Endometrial microvascular endothelial cells (primary cell): ENCODE measurements around the gene TEDC2. TPM values are rescaled to one million over a fixed set of nuclear protein-coding genes. Genes with fewer than 3 reads are reported as not detected.
"Not testable (repeated sequence)": the region's sequence is repeated elsewhere in the genome, so short reads cannot be mapped to it uniquely, and the experiment has no call there.

Experiments used
- in situ Hi-C: cut with HindIII; loops from 2 replicates; pipeline ENCODE4 v1.10.0; 2017; ENCODE audit warnings: low sequenced_read_pairs, low pct_unique_long_range_greater_than_20kb; ENCODE audit errors: inconsistent ontology term
- total RNA-seq: library from RNA; depleted of rRNA; stranded (reverse); fragments of >200 nt; gene quantifications from one replicate; pipeline ENCODE4 v1.2.3, GENCODE V29; 2015; ENCODE audit errors: inconsistent ontology term

Gene TEDC2
- total RNA-seq, 1 donor from 2014 or later, result 10.1 TPM

- in situ Hi-C loops, result no loop called here
These were observed 13.6 kb downstream of the TEDC2 start for GRCh38 chr16:2473446-2473926.

DNA sequence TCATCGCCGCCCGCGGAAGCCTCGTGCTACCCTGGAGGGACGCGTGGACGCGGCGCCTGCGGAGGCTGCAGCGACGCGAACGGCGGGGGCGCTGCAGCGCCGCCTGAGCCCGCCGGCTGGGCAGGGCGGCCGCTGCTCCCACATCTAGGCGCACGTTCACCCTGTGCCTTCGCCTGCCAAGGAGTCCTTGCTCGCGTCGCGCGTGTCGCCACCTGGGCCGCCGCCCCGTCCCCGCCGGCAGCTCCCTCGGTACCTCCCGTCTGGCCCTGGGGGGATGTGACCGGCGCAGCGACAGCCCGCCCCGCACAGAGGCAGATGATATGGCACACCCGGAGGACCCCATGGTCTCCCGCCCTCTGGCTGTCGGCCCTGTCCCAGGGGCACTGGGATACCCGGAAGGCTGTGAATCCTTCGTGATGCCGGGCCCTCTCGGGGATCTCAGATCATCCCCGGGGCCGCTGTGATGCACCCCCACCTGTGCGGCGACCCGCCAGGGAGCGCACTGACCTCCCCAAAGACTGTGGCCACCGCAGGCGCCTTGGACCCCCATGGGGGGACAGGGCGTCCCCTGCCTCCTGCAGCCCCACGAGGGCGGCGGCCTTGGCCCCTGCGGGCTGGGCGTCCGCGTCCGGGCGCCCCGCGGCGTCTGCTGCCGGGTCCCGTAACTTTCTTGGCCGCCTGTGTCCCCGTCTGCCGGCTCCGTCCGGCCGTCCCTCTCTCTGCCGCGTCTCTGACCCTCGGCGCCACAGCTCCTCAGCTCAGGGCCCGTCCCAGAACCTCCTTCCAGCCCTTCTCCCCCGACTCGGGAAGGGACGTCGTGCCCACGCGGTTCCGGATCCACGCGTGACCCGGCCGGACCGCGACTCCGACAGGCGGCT is 14.3 kb downstream of the TEDC2 start:
- in situ Hi-C loops, result no loop called here

- in situ Hi-C loops, result no loop called here
These were observed 15.0 kb downstream of the TEDC2 start, which contains the start of gene TBC1D24 for GRCh38 chr16:2474877-2475412. Gene TBC1D24, plus strand, starts transcription at chr16:2475127. Its CDS starts 21,022 bp downstream, at chr16:2496149.

DNA sequence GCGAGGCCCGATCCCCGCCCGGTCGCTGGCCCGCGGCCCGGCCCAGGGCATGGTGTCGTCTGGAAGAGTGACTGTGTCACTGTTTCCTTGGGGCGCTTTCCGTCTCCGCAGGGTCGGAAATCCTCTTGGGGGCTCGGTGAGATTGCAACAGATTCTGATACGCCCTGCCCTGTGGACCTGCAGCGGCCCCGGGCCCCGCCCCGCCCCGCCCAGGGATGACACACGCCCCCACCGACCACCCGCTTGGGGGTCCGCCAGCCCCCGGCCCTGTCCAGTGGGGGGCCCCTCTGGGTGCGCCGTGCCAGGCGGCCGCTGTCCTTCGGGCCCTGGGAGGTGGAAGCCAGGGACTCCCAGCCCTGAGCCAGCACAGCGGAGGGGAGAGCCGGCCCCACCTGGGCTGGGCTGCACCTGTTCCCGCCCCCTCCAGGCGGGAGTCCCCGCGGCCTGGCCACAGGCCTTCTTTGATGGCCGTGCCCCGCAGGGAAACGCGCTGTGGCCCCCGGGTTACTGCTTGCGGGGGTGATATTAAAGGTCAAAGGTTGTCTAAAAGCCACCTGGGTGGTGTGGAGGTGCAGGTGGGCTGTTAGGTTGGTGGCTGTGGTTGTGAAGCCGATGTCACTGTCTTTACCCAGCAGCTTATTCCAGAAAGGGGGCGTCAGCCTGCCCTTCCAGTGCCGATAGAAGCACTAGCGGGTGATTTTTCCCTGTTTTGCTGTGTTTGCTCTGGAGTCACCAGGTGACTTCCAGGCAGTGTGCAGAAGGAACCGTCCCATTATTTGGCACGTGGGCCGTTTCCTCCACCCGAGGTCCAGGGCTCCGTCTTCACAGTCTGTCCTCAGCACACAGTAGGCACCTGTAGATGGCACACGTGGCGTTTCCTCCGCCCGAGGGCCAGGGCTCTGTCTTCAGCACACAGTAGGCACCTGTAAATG is 15.8 kb downstream of the TEDC2 start:
- in situ Hi-C loops, result no loop called here

DNA sequence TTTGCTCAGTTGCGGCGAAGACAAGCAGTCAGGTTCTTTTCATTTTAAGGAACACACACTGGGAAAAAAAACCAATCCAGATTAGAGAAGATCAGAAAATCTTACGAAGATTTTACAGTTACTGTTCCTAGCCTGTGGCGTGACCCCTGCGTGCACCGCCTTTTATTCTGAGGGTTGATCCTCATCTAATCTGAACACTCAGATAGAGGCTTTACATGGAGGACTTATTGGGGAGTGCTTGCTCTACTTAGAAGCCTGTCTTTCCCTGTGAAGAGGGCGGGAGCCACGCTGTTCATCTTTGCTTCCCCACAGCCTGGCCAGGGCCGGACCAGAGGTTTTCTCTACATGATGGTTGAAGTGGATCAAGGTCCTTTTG is 16.4 kb downstream of the TEDC2 start:
- in situ Hi-C loops, result no loop called here

GRCh38 chr16:2476741-2477140 is 16.8 kb downstream of the TEDC2 start:
- in situ Hi-C loops, result no loop called here

DNA sequence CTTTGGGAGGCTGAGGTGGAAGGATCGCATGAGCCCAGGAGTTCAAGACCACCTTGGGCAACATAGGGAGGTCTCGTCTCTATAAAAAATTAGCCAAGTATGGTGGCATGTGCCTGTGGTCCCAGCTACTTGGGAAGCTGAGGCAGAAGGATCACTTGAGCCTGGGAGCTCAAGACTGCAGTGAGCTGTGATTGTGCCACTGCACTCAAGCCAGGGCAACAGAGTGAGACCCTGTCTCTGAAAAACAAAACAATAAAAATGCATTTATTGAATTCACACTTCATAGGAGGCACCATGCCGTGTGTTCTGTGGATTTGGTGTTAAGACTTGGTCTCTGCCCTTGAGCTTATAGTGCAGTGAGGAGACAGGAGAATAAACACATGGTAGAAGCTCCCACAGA is 17.4 kb downstream of the TEDC2 start:
- in situ Hi-C loops, result no loop called here

DNA sequence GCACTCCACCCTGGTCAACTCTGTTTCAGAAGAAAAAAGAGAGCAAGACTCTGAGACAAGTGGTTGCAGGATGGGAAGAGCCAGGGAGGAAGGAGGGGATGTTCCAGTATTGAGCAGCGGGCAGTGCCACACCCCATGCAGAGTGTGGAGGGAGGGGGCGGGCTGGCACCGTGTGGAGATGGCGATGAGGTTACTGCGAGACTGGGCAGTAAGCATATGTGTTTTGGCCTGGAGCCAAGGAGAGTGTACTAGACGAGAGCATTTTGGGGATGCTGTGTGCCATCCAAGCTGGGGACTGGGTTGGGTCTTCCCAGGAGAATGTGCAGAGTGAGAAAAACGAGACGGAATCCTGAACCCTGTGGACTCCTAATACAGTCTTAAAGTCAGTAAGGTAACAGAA is 18.4 kb downstream of the TEDC2 start:
- in situ Hi-C loops, result no loop called here

DNA sequence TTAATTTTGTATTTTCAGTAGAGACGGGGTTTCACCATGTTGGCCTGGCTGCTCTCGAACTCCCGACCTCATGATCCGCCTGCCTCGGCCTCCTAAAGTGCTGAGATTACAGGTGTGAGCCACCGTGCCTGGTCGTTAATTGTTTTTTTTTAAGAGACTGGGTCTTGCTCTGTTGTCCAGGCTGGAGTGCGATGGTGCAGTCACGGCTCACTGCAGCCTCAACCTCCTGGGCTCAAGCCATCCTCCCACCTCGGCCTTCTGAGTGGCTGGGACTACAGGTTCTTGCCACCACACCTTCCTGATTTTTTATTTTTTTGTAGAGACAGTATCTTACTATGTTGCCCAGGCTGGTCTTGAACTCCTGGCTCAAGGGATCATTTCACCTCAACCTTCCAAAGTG is 20.1 kb downstream of the TEDC2 start:
- in situ Hi-C loops, result not testable (repeated sequence)

GRCh38 chr16:2480948-2481347 is 21.0 kb downstream of the TEDC2 start:
- in situ Hi-C loops, result no loop called here

DNA sequence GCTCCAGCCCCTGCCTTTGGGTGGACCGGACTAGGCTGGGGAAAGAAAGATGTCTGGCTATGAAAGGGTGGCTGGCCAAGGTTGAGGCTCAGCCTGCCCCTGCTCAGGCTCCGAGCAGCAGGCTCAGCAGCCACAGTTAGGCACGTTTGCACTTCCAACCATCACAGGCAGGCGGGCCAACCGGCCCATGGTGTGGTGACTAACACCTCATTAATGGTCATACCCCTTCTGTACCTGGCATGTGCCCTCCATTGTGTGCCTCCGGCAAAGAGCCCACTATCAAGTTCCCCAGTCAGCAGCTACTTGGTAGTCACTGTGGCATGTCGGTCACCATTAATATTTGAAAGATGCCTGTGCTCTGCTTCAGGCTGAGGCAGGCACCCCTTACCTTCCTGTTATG is 21.8 kb downstream of the TEDC2 start:
- in situ Hi-C loops, result no loop called here

DNA sequence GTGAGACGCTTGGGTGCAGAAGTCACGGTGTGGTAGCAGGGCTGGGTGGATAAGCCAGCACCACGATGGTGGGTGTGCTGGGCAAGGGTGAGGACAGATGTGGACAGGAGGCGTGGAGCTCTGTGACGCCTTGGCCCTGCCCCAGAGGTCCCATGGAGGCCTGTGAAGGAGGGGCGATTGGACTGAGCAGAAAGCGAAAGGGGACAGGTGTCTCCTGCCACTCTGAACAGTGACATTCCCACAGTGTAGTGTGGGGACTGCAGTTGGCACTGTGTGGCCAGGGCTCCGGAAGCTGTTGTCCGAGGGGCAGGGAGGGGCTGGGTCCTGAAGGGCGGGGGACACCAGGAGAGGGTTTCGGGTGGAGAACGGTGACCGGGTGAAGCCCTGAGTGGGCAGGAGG is 22.3 kb downstream of the TEDC2 start:
- in situ Hi-C loops, result no loop called here

DNA sequence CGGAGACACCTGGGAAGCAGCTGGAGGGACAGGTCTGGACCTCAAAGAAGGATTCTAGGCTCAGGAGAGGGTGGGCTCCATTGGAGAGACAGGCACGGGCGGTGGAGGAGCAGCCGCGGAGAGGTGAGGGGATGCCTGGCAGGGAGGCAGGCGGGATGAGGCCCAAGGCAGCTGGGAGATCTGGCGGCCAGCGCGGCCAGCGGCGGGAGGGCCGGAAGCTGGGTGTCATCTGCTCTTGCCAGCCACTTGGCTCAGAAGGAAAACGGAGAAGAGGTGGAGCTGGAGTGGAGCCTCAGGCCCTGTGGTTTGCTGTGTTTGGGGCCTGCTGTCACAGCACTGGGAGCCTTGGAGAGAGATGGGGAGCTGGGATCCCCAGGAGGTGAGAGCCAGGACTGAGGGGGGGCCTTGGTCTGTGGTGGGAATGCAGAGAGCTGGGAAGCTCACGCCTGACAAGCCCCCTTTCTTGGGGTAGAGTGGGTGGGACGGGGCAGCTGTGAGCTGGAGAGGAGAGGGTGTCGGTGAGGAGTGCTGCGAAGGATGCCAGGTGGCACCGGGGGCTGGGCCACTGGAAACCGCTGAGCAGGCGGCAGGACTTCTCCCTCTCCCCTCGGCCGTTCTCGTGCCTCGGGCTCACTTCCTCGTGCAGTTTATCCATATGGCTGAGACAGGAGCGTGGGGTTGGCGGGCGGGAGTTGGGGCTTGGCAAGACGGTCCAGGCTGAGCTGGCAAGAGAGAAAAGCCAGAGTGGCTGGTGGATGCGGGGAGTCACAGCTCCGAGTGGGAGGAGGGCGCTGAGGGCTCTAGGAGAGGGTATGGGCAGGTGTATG is 23.0 kb downstream of the TEDC2 start:
- in situ Hi-C loops, result no loop called here

- in situ Hi-C loops, result no loop called here
These were observed 24.3 kb downstream of the TEDC2 start for GRCh38 chr16:2483939-2484897.

GRCh38 chr16:2484898-2485508 is 25.1 kb downstream of the TEDC2 start:
- in situ Hi-C loops, result no loop called here

- in situ Hi-C loops, result no loop called here
These were observed 26.1 kb downstream of the TEDC2 start for GRCh38 chr16:2485811-2486507.
